ENCODE data around the gene LCA5L. TPM values are rescaled to one million over a fixed set of nuclear protein-coding genes. Genes with fewer than 3 reads are reported as not detected.

LCA5L gene
- total RNA-seq, 4 donors from 2014 or later: 3.8 to 27.8 (median 5.7) TPM

GRCh38 chr21:39406065-39406464, 39.5 kb downstream of the LCA5L start:
- WGBS, 2 donors: 95 to 97% methylated on average over 2 of the region's 2 CpGs
- TF ChIP-seq POLR2A (IDR thresholded peaks at IDR 0.05): no peak
- TF ChIP-seq CTCF (IDR thresholded peaks at IDR 0.05): no peak
- intact Hi-C loops (cut with DNase I): no loop called here
- Histone ChIP-seq H3K9me3 (no peaks in the 10 kb centered on the region), H3K36me3 (peaks cover 5 to 11% of the 10 kb centered on the region in 2 donors), H3K27me3 (no peaks in the 10 kb centered on the region), H3K4me3 (replicated peaks in 1 of 3) (no peak overlapping the region), H3K27ac (no peak overlapping the region), H3K4me1 (no peaks in the 10 kb centered on the region)
- no peak for DNase-seq

DNA sequence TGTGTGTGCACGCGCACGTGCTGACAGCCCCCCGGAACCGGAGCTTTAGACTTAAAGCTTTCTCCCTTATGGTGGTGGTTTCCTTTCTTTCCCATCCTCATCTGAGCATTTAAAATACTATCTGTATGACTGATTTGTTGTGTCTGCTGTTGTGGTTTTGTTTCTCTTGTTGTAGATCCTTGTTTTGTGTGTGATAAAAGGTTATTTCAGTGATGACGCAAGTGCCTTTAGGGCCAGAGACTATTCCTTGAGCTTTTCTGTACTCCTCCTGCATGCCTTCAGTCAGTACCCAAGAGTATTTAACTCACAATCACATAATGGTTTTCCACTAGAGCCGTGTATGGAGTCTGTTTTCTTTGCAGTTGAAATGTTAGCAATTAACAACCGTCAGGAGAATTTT, 45.4 kb downstream of the LCA5L start:
- no peak overlapping the region for H3K27ac ChIP-seq
- no peak overlapping the region for H3K4me3 ChIP-seq (replicated peaks in 1 of 3)
- DNase-seq: no peak
- peaks cover 0 to 5% of the 10 kb centered on the region in 2 donors for H3K36me3 ChIP-seq
- WGBS, 2 donors: 75 to 81% methylated on average over 8 of the region's 8 CpGs
- H3K27me3 ChIP-seq: no peaks in the 10 kb centered on the region
- H3K9me3 ChIP-seq: no peaks in the 10 kb centered on the region
- no peaks in the 10 kb centered on the region for H3K4me1 ChIP-seq
- intact Hi-C loops (cut with DNase I): no loop called here
- TF ChIP-seq POLR2A (IDR thresholded peaks at IDR 0.05) (no peak), CTCF (IDR thresholded peaks at IDR 0.05) (no peak)

DNA sequence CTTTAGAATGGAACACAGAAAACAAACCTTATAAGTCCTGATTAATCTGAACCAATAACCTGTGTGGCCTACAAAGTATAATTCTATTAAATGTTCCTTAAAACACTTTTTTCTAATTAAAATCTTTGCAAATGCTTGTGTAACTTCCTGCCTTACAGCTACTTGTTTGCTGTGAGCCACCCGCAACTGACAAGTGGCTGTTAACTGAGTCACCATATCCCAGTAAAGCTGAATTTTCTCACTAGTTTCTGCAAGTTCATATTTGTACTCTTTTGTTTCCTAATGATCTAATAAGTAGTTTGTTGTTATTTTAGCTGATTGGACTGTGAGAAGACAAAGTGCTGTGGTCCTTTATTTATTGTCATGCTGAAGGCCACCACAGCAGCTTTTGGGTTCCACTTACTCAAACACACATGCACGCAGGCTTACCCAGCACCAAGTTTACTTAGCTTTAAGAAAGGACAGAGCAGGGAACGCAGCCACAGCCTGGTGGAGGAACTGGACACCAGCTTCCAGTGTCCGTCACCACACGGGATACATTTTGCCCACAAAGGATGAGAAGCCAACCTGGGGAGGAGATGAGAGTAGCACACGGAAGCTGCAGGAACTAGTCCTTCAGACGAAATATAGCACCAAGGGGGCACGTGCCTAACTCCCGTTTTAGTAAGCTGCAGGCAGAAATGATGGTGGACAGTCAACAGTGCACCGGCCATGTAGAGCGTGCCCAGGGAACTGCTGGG, 47.8 kb downstream of the LCA5L start:
- H3K36me3 ChIP-seq: peaks cover 6 to 20% of the 10 kb centered on the region in 2 donors
- no peak overlapping the region for H3K27ac ChIP-seq
- DNase-seq: no peak

DNA sequence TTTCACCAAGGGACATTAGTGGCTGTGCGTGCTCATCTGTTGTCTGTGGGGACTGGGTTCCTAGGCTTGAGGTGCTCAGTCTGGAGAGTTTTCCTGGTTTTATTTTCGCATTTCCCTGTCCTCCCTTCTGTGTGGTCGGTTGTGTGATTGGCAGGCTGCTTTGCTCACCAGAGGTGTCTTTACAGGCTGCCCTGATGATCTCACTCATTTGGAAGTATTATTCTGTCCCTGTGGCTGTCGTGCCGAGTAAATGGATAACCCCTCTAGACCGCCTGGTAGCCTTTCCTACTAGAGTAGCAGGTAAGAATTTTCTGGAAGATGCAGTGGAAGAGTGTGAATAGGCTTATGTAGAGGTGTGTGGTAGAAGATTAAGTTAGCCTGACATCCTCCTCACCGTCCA, 52.6 kb downstream of the LCA5L start:
- Histone ChIP-seq H3K9me3 (no peaks in the 10 kb centered on the region), H3K4me1 (peaks cover 4 to 10% of the 10 kb centered on the region in 2 donors), H3K4me3 (replicated peaks in 1 of 3) (no peak overlapping the region), H3K36me3 (peaks cover 18 to 37% of the 10 kb centered on the region in 2 donors), H3K27me3 (no peaks in the 10 kb centered on the region), H3K27ac (no peak overlapping the region)
- no peak for DNase-seq
- intact Hi-C loops (cut with DNase I): no loop called here
- TF ChIP-seq CTCF (IDR thresholded peaks at IDR 0.05): no peak
- TF ChIP-seq POLR2A (IDR thresholded peaks at IDR 0.05): no peak
- WGBS, 2 donors: 92% methylated on average over 7 of the region's 7 CpGs

More for the DNA sequence above, 47.8 kb downstream of the LCA5L start:
- H3K4me3 ChIP-seq (replicated peaks in 1 of 3): no peak overlapping the region
- H3K27me3 ChIP-seq: no peaks in the 10 kb centered on the region
- WGBS, 2 donors: 84 to 89% methylated on average over 11 of the region's 11 CpGs
- intact Hi-C loops (cut with DNase I): no loop called here
- H3K4me1 ChIP-seq: no peaks in the 10 kb centered on the region
- H3K9me3 ChIP-seq: no peaks in the 10 kb centered on the region
- TF ChIP-seq POLR2A (IDR thresholded peaks at IDR 0.05) (no peak), CTCF (IDR thresholded peaks at IDR 0.05) (no peak)

DNA sequence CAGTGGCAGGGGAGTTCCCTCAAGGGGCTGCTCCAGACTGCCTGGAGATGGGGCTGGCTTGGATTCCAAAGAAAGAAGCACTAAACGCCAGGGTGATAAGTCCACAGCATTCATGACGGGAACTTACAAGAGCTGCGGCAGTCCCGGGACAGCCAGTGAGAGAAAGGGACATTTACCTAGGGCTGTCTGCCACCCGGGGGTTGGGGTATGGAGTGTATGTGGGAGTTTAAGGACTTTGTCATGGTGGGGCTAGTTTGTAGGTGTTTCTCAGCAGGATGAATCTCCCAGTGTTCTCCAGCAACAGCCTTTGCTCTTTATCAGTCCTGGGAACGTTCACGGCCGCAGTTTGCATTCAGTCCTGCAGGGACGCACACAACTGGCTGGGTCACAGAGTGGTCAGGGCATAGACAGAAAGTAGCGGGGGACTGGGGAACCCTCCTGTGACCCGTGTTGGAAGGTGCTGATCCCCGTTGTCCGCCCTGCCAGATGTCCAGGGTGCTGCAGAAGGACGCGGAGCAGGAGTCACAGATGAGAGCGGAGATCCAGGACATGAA, 55.3 kb downstream of the LCA5L start:
- no peak for DNase-seq
- peaks cover 12 to 16% of the 10 kb centered on the region in 2 donors for H3K4me1 ChIP-seq
- TF ChIP-seq CTCF (IDR thresholded peaks at IDR 0.05) (no peak), POLR2A (IDR thresholded peaks at IDR 0.05) (no peak)
- H3K27ac ChIP-seq: no peak overlapping the region
- no peaks in the 10 kb centered on the region for H3K9me3 ChIP-seq
- peaks cover 18 to 33% of the 10 kb centered on the region in 2 donors for H3K36me3 ChIP-seq
- H3K4me3 ChIP-seq (replicated peaks in 1 of 3): no peak overlapping the region
- intact Hi-C loops (cut with DNase I): no loop called here
- H3K27me3 ChIP-seq: no peaks in the 10 kb centered on the region
- 75 to 82% methylated on average over 16 of the region's 16 CpGs for WGBS, 2 donors

All from thyroid gland (tissue), 4 donors.